Measurements from ENCODE around the gene MYO7A.

The MYO7A gene

GRCh38 chr11:77143405-77144020 is 15.5 kb downstream of the MYO7A start:
- in situ Hi-C loops (cut with MboI; ENCODE audit: low sequenced_read_pairs): no loop called here

DNA sequence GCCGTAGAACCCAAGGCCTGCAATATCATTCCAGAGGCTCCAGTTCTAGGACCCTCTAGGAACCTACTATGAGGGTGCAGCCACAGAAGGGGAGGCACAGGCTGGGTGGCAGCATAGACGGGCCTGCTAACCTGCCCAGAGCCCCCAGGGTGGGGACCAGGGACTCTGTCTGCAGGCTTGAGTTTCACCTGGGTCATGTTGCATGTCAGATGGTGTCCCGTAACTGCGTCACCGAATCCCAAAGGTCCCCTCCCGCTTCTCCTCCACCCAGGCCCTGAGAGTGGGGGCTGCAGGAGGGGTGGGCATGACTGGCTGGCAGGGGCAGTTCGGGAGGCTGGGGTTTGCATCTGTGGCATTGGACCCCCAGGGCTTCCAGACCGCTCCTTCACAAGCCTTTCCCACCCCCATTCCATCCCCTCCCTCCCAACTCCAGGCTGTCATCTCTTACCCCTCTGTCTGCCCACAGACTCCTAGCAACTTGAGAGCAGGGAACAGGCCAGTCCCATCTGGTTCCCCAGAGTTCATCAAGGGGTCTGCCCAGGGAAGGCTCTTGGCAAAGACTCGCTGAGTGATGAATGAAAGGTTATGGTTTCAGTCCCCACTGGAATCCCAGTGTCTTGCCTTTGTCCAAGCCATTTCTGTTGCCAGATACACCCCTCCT is 16.3 kb downstream of the MYO7A start:
- in situ Hi-C loops (cut with MboI; ENCODE audit: low sequenced_read_pairs): no loop called here

DNA sequence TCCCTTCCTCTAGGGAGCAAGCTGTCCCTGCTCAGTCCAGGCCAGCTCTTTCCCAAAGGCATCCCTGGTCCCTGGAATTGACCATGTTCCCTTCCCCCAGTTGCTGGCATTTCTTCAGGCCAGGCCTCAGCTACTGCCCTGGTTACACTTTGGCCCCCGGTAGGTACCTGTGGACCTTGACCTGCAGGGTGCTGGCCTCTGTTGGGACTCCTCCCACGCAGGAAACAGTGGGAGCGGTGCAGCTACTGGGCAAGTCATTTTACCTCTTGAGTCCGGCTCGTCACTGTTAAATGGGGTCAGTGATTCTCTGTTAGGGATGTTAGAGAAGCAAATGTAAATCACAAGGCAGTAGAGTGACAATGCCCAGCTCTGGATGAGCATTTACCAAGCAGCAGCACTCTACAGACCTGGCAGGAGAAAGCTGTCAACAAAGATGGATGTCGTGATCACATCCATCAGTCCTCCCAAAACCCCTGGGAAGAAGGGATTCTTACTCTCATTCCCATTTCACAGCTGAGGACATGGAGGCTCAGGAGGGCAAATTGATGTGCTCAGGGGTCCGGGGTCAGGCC is 16.9 kb downstream of the MYO7A start:
- in situ Hi-C loops (cut with MboI; ENCODE audit: low sequenced_read_pairs): no loop called here

DNA sequence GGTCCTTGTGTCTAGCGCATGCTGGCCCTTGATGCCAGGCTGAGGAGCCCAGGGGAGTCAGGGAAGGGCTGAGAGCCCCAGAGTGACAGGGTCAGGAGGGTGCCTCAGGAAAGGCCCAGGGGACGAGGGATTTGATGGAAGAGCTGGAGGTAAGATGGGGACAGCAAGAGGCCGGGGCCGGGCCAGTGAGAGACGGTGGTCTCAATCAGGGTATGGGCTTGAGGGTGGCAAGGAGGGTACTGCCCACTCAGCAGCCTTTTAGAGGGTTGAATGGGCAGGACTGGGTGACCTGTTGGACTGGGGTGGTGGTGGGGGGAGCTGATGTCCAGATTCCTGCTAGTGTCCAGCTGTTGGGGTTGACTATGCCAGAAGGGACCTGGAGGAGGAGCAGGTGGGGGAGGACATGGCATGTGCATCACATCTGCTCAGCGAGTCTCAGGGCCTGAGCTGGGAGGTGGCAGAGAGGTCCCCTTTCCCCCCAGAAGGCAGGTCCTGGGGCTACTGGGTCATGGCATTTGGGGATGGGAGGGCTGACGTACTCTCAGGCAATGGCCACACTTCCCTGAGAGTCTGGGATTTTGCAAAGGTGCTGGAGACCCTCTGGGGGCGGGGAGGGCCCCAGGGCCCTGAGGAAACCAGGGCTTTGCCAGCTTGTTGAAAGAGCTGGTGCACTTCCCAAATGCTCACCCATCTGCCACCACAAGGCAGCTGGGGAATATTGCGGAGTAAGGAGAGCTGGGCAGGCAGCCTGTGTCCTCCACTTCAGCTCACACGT is 18.4 kb downstream of the MYO7A start:
- in situ Hi-C loops (cut with MboI; ENCODE audit: low sequenced_read_pairs): no loop called here

DNA sequence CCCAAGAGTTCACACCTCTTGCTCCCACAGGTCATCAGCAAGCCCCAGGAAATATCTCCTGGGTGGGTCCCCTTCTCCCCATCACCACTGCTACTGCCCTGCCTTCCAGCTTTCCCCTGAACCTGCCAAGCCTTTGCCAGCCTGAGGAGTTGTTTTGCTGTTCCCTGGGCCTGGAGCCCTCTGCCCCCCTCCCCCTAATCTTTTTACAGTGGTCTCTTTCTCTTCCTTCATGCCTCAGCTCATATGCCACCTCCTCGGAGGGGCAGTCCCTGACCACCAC is 18.9 kb downstream of the MYO7A start:
- in situ Hi-C loops (cut with MboI; ENCODE audit: low sequenced_read_pairs): no loop called here

DNA sequence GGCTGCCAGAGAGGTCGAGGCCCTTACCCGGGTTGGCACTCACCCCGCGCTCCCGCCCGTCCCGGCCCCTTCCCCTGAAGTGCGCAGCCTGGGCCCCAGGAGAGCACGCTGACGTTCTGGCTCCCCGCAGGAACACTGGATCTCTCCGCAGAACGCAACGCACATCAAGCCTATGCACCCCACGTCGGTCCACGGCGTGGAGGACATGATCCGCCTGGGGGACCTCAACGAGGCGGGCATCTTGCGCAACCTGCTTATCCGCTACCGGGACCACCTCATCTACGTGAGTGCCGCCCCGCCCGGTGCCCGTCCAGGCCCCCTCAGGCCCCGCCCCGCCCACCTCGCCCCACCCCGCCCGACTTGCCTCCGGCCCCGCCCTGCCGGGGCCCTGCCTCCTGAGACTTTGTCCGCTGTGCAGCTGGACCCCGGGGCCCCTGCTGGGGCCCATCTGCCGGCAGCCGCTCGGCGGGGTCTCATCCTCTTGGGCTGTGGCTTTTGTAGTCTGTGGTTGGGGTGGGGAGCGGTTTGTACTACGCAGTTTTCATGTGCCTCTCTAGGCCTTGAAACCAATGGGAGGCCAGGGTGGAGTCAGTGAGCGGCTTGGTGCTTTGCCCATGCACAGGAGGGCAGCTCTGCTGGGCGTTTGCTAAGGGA is 19.7 kb downstream of the MYO7A start:
- in situ Hi-C loops (cut with MboI; ENCODE audit: low sequenced_read_pairs): no loop called here

DNA sequence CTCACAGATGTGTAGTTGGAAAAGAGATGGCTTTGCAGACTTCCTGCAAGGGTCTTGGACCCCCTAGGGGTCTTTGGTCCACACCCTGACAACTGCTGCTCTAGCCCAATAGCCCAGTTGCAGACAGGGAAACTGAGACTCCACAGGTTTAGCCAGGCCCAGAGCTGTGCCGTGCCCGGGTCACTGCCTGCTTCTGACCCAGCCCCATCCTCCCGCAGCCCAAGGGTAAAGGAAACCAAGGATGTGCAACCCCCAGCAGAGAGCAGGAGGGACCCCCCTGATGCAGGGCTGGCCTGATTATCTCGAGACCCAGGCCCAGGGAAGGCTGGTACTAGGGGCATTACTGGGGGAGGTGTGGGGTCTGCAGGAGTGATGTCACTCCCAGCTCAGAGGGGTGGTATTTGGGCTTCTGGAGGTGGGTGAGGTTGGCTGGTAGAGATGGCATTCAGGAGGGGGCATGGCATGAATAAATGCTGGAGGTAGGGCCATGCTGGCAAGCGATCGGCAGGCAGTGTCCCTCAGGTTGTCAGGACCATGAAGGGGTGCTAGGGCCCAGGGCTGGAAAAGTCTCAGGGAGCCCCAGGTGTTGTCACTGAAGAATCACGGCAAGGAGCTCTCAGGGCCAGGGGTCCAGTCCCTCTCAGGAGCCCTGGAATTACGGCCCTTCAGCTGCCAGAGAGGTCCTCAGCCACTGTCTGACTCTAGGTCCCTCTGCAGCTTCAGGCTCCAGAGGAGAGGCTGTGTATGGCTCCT is 21.1 kb downstream of the MYO7A start:
- in situ Hi-C loops (cut with MboI; ENCODE audit: low sequenced_read_pairs): no loop called here

DNA sequence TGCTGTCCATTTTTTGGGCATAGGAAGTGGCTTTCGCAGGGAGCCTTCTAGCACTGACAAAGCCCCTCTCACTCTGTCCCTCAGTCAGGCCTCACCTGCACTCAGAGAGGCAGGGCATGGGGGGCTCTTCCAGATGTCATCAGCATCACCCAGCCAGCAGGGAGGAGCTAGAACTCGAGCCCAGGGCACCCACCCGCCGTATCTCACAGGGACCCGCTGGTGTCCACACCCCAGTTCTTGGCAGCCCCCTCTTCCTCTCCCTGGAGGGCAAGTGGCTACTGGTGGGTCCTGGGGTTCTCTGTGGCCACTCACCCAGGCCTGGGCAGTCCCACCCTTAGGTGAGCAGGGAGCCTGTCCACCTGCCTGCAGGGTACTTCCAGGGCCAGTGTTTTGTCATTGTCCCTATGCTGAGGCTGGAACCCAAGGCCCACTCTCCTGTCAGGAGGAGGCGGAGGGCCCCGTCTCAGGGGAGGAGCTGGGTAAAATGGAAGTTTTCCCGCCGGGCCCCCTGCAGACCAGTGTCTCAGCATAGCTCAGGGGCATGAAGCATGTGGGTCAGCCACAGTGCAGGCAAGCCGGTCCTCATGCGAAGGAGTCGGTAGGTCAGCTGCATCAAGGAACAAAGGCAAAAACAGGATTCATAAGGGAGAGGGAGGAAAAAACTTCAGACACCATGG is 21.8 kb downstream of the MYO7A start:
- in situ Hi-C loops (cut with MboI; ENCODE audit: low sequenced_read_pairs): no loop called here

DNA sequence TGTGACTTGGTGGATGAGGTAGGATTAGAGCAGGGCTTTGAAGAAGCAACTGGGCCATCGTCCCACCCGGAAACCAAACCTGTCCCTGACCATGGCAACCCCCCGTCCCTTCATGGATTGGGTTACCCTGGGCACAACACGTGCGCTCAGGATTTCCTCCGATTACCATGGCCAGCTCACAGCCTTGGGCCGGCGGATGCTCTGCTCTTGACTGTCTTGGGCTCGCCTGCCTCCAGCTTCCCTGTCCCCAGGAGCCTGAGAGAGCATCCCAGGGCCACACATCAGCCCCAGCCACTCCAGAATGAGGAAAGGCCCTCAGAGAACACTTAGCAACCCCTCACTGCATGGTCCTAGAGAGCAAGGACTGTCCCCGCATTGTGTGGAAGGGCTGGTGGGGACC is 22.8 kb downstream of the MYO7A start:
- in situ Hi-C loops (cut with MboI; ENCODE audit: low sequenced_read_pairs): no loop called here

DNA sequence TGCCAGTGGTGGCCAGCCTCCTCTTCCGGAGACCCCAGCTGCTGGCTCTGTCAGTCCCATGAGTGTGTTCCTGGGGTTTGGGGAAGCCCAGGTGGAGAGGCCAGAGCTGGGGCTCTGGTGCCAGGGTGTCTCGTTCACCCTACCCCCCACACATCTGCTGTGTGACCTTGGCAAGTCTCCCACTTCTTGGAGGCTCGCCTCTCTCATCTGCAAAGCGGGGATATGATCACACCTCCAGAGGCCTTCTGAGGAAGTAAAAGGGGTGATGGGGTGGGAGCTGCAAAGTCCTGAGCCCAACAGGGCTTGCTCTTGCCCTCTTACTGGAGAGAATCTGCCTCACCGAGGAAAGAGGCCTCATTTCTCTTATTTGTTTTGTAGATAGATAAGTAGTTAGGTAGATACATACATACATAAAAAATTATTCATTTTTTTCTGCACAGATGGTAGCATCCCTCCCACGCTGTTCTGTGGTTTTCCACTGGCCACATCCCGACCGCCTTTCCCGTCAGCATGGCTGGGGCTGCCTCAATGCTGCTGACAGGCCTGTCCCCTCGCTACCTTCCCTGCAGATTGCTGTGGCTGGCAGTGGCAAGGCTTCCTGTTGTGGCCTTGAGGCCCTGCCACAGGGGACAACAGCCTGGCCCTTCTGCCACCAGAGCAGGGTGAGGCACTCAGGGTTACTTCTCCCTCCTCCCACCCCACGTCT is 23.9 kb downstream of the MYO7A start:
- in situ Hi-C loops (cut with MboI; ENCODE audit: low sequenced_read_pairs): no loop called here

DNA sequence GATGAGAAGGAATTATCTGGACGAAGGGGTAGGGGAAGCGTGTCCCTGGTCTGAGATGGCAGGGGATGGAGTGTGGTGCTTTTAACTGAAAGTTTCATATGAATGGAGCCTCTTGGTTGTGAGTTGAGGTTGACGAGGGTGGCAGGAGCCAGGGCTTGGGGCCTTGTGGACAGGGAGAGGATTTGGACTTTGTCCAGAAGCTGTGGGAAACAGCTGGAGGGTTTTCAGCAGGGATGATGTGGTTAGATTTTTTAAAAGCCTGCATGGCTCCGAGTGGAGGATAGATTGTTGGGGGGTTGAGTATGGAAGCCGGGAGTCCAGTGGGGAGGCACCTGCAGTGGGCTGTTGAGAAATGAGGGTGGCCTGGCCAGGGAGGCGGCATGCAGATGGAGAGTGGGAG is 24.8 kb downstream of the MYO7A start:
- in situ Hi-C loops (cut with MboI; ENCODE audit: low sequenced_read_pairs): no loop called here

DNA sequence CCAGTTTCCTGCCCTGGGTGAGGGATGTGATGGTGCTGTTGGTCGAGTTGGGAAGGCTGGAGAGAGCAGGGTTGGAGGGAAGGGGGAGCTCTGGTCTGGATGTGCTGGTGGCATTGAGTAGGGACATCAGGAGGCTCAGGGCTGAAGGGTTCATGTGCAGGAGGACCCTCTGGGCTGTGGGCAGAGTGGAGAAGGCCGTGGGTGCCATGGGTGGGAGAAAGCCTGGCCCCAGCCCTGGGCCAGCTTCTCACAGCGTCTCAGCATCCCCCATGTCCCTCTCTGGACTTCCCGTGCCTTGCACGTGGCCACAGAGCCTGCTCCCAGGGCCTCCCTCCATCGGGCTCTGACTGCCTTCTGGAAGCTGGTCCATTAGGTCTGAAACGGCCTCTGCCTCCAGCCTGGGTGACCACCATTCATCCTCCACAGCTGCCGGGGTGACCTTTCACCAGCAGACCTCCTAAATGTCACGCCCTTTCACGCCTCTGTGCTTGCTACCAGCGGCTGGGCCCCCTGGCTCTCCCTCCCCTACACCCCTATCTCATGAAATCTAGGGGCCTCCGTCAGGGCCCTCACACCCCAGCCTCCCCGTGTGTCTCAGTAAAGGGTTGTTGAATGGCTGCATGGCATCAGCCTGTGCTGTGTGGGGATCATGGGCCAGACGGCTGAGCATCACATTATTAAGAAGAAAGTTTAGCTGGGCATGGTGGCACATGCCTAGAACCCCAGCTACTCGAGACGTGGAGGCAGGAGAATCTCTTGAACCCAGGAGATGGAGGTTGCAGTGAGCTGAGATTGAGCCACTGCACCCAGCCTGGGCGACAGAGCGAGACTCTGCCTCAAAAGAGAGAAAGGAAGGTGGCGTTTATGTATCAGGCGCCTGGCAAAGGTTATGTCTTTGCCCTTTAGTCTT is 25.5 kb downstream of the MYO7A start:
- in situ Hi-C loops (cut with MboI; ENCODE audit: low sequenced_read_pairs): no loop called here

DNA sequence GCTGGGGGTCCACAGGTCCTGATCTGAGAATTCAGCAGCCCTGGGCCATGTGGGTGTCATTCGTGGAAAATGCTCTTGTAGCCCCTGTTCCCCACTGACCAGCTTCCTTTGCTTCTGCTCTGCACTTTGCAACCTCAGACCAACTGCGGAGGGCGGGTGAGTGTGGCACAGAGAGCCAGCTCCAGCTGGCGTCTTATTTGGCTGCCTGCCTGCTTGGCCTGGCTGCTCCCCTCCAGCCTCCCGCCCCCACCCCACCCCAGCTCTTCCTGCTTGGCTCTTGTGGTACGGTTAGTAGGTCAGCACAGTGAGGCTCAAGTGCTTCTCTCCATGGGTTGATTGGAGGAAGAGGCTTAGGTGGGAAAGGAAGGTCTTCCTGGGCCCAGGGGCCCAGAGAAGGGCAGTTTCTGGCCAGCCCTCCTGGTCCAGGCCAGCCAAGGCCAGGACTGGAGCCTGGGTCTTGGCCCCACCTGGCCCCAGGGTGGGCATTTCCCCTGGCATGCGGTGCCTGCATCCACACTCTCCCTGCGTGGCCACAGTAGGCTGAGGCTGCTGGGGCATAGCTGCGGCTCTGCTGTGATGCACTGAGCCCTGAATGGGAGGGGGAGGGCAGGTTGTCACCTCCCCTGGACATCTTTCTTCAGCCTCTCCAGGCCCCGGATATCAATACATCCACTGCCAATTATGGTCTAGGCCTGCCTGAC is 26.5 kb downstream of the MYO7A start:
- in situ Hi-C loops (cut with MboI; ENCODE audit: low sequenced_read_pairs): no loop called here

DNA sequence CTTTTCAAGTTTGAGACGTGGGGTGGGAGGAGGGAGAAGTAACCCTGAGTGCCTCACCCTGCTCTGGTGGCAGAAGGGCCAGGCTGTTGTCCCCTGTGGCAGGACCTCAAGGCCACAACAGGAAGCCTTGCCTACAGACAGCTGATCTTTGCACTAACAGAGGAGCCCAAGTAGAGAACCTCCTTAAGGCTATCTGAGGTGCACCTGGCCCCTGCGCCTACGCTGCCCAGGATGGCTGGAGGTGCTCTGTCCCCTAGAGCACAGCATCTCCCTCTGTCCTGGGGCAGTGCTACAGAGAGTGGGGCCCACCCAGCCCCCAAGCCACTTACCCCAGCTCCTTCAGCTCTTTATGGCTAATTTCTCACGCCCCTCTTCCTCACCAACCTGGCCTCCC is 27.0 kb downstream of the MYO7A start:
- in situ Hi-C loops (cut with MboI; ENCODE audit: low sequenced_read_pairs): no loop called here

DNA sequence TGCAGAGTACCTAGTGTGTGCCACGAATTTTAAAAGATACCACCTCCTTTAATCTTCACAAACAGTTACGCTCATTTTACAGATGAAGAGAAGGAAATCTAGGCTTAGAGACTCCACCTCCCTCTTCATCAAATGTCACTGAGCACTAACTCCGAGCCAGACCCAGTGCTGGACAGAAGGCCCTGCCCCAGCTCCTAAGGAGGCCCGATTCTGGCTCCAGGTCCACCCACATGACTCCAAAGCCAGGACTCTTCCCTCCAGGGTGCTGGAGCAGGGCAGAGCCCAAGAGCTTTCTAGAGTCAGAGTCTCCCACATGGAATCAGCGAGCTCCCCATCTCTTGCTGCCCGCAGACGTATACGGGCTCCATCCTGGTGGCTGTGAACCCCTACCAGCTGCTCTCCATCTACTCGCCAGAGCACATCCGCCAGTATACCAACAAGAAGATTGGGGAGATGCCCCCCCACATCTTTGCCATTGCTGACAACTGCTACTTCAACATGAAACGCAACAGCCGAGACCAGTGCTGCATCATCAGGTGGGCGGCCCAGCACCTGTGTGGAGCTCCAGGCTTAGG is 27.6 kb downstream of the MYO7A start:
- in situ Hi-C loops (cut with MboI; ENCODE audit: low sequenced_read_pairs): no loop called here

- in situ Hi-C loops (cut with MboI; ENCODE audit: low sequenced_read_pairs): no loop called here
Observed at GRCh38 chr11:77156396-77157195, 28.6 kb downstream of the MYO7A start.
